Omental fat pad (tissue), 4 donors: ENCODE results near the gene PODXL. TPM values are rescaled to one million over a fixed set of nuclear protein-coding genes. Genes with fewer than 3 reads are reported as not detected.
"Not testable (repeated sequence)": the region's sequence is repeated elsewhere in the genome, so short reads cannot be mapped to it uniquely, and the experiment has no call there.

Source experiments
- ATAC-seq: fragments of 150-250 bp; one replicate; pipeline ENCODE4 v1.9.1; 2016; ENCODE audit warnings: mild to moderate bottlenecking, moderate library complexity; ENCODE audit not compliant: low FRiP score
- DNase-seq: peaks from one replicate; pipeline ENCODE4 v3.0.0-alpha.2; 2019; ENCODE audit warnings: low spot score
- CTCF ChIP-seq, 3 donors: fragments of 450-650 bp; IDR thresholded peaks; one replicate each; pipeline ENCODE4 v1.5.1; 2016 to 2017; ENCODE audit warnings: antibody characterized with exemption in 3 of 3, mild to moderate bottlenecking in 3 of 3, moderate library complexity in 2 of 3
- total RNA-seq, 4 donors: library from RNA; depleted of rRNA; stranded (reverse); fragments of >200 nt; gene quantifications; one replicate each; pipeline ENCODE4 v1.1.0, GENCODE V29; 2016

Gene PODXL
- total RNA-seq, 4 donors from 2014 or later, result 40.0 to 102 (median 71.6) TPM

DNA sequence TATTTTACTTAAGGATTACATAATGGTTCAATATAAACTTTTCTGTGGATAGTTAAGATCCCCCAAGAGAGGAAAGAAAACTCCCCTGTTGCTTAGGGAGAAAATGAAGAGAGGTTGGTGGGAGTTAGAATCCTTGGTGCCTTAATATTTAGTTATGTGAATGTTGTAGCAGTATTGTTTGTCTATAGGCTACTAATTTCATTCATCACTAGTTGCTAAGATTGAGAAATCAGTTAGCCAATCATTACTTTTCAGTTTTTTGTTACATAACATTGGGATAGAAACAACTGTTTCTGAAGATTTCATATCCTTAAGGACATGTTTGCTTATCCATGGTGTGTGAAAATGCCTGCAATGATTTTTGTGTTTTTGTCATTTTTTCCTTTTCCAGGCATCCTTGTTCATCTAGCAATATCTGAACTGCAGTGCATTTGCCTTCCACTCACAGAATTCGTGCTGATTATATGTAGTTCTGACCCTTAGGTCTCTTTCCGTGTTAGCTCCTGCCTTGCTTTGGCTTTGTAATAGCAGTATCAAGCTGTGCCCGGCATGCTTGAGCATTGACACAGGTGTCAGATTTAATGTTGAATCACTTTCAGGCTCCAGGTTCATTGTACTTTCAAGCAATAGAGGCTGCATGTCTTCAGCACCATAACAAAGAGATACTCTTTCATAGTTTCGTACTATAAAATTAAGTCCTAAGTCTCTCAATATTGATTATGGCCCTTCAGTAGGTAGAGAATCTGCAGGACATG, 85.0 kb downstream of the PODXL start:
- no peak for TF ChIP-seq CTCF (IDR thresholded peaks at IDR 0.05)
- ATAC-seq (no peak), DNase-seq (no peak)

- DNase-seq (no peak), ATAC-seq (no peak)
- TF ChIP-seq CTCF (IDR thresholded peaks at IDR 0.05), result no peak
Measured at GRCh38 chr7:131467788-131468187, 88.6 kb downstream of the PODXL start.

DNA sequence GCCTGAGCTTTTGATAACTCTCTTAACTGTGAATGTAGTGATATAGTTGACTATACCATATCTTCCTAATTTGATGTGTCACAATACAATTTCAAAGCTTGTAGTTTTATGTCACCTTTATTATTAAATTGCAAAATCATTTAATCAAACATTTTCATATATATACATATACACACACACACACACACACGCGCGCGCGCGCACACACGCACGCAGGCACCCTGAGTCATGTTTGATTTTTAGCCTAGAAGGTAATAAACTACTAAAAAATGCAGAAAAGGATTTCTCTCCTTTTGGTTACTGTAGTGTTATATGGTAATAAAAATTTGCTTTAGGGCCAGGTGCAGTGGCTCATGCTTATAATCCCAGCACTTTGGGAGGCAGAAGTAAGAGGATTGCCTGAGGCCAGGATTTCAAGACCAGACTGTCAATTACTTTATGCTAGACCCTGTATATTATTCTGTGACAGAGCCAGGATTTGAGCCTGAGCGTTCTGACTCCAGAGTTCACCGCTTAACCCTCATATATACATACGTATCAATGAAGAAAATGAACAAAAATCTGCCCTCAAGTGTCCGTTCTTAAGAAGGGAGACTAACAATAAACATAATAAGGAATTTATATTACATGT, 89.6 kb downstream of the PODXL start:
- ATAC-seq, result no peak
- no peak for DNase-seq
- no peak for TF ChIP-seq CTCF (IDR thresholded peaks at IDR 0.05)

- DNase-seq, ATAC-seq: not testable (repeated sequence)
Measured at GRCh38 chr7:131462715-131463114, 93.7 kb downstream of the PODXL start.

- TF ChIP-seq CTCF (IDR thresholded peaks at IDR 0.05), result no peak
- DNase-seq (no peak), ATAC-seq (no peak)
Measured at GRCh38 chr7:131462059-131462458, 94.4 kb downstream of the PODXL start.

GRCh38 chr7:131459256-131459655, 97.2 kb downstream of the PODXL start:
- no peak for TF ChIP-seq CTCF (IDR thresholded peaks at IDR 0.05)
- DNase-seq (no peak), ATAC-seq (no peak)

- no peak for TF ChIP-seq CTCF (IDR thresholded peaks at IDR 0.05)
Measured at GRCh38 chr7:131456338-131456737, 100.1 kb downstream of the PODXL start.

More at GRCh38 chr7:131456338-131456737, 100.1 kb downstream of the PODXL start:
- ATAC-seq, result no peak
- no peak for DNase-seq
